ENCODE measurements around the gene TNFRSF11A.

Gene TNFRSF11A

GRCh38 chr18:62420513-62421209, 95.6 kb downstream of the TNFRSF11A start:
- Histone ChIP-seq H3K9me3 (ENCODE audit: control insufficient read depth in 1 of 2, low read length in 2 of 2) (no peaks in the 10 kb centered on the region), H3K27me3 (ENCODE audit: control insufficient read depth in 1 of 2, insufficient read depth in 2 of 2, low read length in 2 of 2) (no peaks in the 10 kb centered on the region), H3K27ac (ENCODE audit: low read depth, low read length) (peak overlapping the region; percentile 39), H3K9ac (ENCODE audit: low read depth in 1 of 2, low read length in 2 of 2) (peak overlapping the region; percentile 22 to 41), H3K4me1 (ENCODE audit: control insufficient read depth in 1 of 2, insufficient read depth in 2 of 2, low read length in 2 of 2) (peaks cover 18 to 26% of the 10 kb centered on the region in 2 donors), H3K36me3 (ENCODE audit: control insufficient read depth in 1 of 2, insufficient read depth in 2 of 2, low read length in 2 of 2) (no peaks in the 10 kb centered on the region), H3K4me3 (ENCODE audit: low read depth in 1 of 2, low read length in 2 of 2) (peak overlapping the region; percentile 44 to 63)

DNA sequence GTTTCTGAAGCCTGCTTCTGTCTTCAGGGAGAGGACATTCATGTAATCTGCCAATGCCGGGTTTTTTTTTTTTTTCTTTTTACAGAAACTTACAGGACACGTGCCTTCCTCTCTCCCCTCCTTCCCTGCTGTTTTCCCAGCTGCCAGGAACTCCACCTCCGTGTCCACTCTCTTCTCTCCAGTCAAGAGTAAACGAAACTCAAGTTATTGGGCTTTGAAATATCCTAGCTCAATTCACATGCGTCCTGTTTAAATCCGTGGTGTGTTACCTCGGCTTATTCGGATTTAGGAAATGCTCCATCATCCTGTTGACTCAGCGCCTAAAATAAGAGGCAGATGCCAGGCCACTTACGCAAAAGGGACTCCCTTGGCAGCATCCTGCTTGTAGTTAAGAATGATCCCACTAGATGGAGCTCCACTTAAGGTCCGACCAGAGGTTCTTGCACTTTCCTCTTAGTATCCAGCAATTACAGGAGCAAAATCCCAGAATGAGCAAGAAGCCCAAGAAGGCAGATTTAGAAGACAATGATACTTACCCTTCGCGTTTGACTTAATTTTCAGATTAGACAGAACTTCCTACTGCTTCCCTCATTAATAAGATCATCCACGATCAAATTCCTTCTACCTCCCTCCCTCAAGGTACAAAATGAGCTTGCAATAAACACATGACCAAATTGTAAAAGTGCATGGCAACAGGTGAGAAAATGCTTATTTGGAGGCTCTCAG, 100.5 kb downstream of the TNFRSF11A start:
- no peaks in the 10 kb centered on the region for H3K27me3 ChIP-seq (ENCODE audit: control insufficient read depth in 1 of 2, insufficient read depth in 2 of 2, low read length in 2 of 2)
- no peak overlapping the region for H3K27ac ChIP-seq (ENCODE audit: low read depth, low read length)
- H3K36me3 ChIP-seq (ENCODE audit: control insufficient read depth in 1 of 2, insufficient read depth in 2 of 2, low read length in 2 of 2), result no peaks in the 10 kb centered on the region
- peaks cover 10 to 20% of the 10 kb centered on the region in 2 donors for H3K4me1 ChIP-seq (ENCODE audit: control insufficient read depth in 1 of 2, insufficient read depth in 2 of 2, low read length in 2 of 2)
- no peaks in the 10 kb centered on the region for H3K9me3 ChIP-seq (ENCODE audit: control insufficient read depth in 1 of 2, low read length in 2 of 2)
- peak overlapping the region; percentile 12 to 22 for H3K9ac ChIP-seq (ENCODE audit: low read depth in 1 of 2, low read length in 2 of 2)
- H3K4me3 ChIP-seq (ENCODE audit: low read depth in 1 of 2, low read length in 2 of 2), result peak overlapping the region; percentile 19 to 37

DNA sequence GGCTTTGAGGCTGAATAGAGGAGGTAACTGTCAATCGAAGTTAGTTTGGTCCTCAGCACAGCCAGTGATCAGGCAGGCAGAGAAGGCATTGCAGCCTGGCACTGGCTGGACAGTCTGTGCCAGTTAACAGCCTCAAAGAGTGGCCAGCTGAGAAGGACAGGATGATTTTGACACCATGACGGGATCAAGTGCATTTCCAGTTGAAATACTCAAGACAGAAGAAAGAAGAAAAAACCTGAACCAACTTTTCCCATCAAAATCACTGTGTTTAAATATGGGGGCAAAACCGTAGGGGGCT, 101.0 kb downstream of the TNFRSF11A start:
- Histone ChIP-seq H3K9me3 (ENCODE audit: control insufficient read depth in 1 of 2, low read length in 2 of 2) (no peaks in the 10 kb centered on the region), H3K36me3 (ENCODE audit: control insufficient read depth in 1 of 2, insufficient read depth in 2 of 2, low read length in 2 of 2) (no peaks in the 10 kb centered on the region), H3K27ac (ENCODE audit: low read depth, low read length) (no peak overlapping the region), H3K4me3 (ENCODE audit: low read depth in 1 of 2, low read length in 2 of 2) (no peak overlapping the region), H3K9ac (ENCODE audit: low read depth in 1 of 2, low read length in 2 of 2) (peak overlapping the region in 1 of 2 donors; percentile 12), H3K27me3 (ENCODE audit: control insufficient read depth in 1 of 2, insufficient read depth in 2 of 2, low read length in 2 of 2) (no peaks in the 10 kb centered on the region), H3K4me1 (ENCODE audit: control insufficient read depth in 1 of 2, insufficient read depth in 2 of 2, low read length in 2 of 2) (peaks cover 7 to 17% of the 10 kb centered on the region in 2 donors)

DNA sequence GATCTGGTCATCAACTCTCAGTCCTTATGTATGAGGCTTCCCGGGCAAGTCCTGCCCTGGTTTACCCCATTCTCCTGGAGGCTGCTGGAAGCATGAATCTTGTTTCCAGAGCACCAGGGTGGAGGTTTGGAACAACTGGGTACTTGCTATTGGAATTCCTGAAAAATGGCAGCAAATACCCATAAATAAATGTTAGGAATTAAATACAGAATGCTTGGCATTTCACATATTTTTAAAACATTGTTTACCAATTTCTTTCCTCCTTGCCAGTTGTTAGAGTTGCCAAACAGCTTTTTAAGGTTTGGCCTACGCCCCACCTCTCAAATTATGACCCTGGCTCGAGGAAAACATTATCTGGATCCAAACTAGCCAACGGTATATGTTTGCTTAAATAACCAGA, 107.1 kb downstream of the TNFRSF11A start:
- H3K27me3 ChIP-seq (ENCODE audit: control insufficient read depth in 1 of 2, insufficient read depth in 2 of 2, low read length in 2 of 2), result no peaks in the 10 kb centered on the region
- peaks cover 7 to 8% of the 10 kb centered on the region in 2 donors for H3K4me1 ChIP-seq (ENCODE audit: control insufficient read depth in 1 of 2, insufficient read depth in 2 of 2, low read length in 2 of 2)
- H3K4me3 ChIP-seq (ENCODE audit: low read depth in 1 of 2, low read length in 2 of 2), result no peak overlapping the region
- H3K36me3 ChIP-seq (ENCODE audit: control insufficient read depth in 1 of 2, insufficient read depth in 2 of 2, low read length in 2 of 2), result no peaks in the 10 kb centered on the region
- no peak overlapping the region for H3K9ac ChIP-seq (ENCODE audit: low read depth in 1 of 2, low read length in 2 of 2)
- H3K9me3 ChIP-seq (ENCODE audit: control insufficient read depth in 1 of 2, low read length in 2 of 2), result no peaks in the 10 kb centered on the region
- H3K27ac ChIP-seq (ENCODE audit: low read depth, low read length), result no peak overlapping the region

DNA sequence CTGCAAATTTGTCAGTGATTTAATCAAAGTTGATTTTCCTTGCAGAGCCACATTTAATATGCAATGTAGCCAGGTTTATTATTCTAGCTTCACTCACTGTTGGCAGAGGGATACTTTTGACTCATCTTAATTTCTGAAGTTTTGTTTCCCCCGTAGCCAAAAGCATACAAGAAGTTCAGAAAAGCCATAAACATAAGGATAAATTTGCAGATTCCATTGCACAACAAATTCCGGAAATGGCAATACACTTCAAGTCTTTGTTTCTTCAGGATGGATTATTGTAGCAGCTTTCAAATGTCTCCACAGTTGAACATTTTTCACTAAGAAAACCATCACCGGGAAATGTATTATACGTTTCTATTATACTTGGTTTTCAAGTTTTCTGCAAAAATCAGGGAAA, 109.7 kb downstream of the TNFRSF11A start:
- H3K27ac ChIP-seq (ENCODE audit: low read depth, low read length), result no peak overlapping the region
- no peak overlapping the region for H3K9ac ChIP-seq (ENCODE audit: low read depth in 1 of 2, low read length in 2 of 2)
- H3K9me3 ChIP-seq (ENCODE audit: control insufficient read depth in 1 of 2, low read length in 2 of 2), result no peaks in the 10 kb centered on the region
- no peak overlapping the region for H3K4me3 ChIP-seq (ENCODE audit: low read depth in 1 of 2, low read length in 2 of 2)
- peaks cover 7 to 18% of the 10 kb centered on the region in 2 donors for H3K4me1 ChIP-seq (ENCODE audit: control insufficient read depth in 1 of 2, insufficient read depth in 2 of 2, low read length in 2 of 2)
- H3K36me3 ChIP-seq (ENCODE audit: control insufficient read depth in 1 of 2, insufficient read depth in 2 of 2, low read length in 2 of 2), result no peaks in the 10 kb centered on the region
- no peaks in the 10 kb centered on the region for H3K27me3 ChIP-seq (ENCODE audit: control insufficient read depth in 1 of 2, insufficient read depth in 2 of 2, low read length in 2 of 2)

GRCh38 chr18:62435435-62436031, 110.4 kb downstream of the TNFRSF11A start:
- no peak overlapping the region for H3K4me3 ChIP-seq (ENCODE audit: low read depth in 1 of 2, low read length in 2 of 2)
- no peak overlapping the region for H3K27ac ChIP-seq (ENCODE audit: low read depth, low read length)
- peaks cover 7 to 18% of the 10 kb centered on the region in 2 donors for H3K4me1 ChIP-seq (ENCODE audit: control insufficient read depth in 1 of 2, insufficient read depth in 2 of 2, low read length in 2 of 2)
- no peaks in the 10 kb centered on the region for H3K27me3 ChIP-seq (ENCODE audit: control insufficient read depth in 1 of 2, insufficient read depth in 2 of 2, low read length in 2 of 2)
- no peak overlapping the region for H3K9ac ChIP-seq (ENCODE audit: low read depth in 1 of 2, low read length in 2 of 2)
- H3K9me3 ChIP-seq (ENCODE audit: control insufficient read depth in 1 of 2, low read length in 2 of 2), result no peaks in the 10 kb centered on the region
- H3K36me3 ChIP-seq (ENCODE audit: control insufficient read depth in 1 of 2, insufficient read depth in 2 of 2, low read length in 2 of 2), result no peaks in the 10 kb centered on the region

DNA sequence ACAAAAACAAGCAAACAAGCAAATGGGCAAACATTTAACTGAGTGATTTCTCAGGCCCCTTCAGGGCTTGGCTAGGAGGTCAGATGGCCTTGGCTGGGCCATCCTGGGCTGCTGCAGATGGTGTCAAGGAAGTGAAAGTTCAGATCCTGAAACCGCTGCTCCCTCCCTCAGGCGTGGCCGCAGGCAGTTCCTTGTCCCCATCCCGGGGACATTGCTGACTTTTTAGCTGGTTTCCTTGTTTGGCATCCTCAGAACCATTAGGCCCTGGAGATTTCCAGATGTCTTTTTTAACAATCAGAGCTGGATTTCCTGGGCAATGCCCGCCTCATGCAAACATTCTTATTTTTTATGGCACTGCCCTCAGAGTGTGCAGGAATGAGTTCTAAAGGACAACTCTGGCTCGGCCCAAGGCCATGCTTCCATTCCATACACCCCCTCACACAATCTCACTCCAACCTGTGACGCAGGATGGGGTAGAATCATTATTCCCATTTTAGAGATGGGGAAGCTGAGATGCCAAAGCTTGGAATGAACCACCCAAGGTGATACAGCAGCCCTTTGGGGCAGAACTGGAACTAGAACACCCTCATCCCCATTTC, 111.6 kb downstream of the TNFRSF11A start:
- Histone ChIP-seq H3K36me3 (ENCODE audit: control insufficient read depth in 1 of 2, insufficient read depth in 2 of 2, low read length in 2 of 2) (no peaks in the 10 kb centered on the region), H3K9me3 (ENCODE audit: control insufficient read depth in 1 of 2, low read length in 2 of 2) (no peaks in the 10 kb centered on the region), H3K27ac (ENCODE audit: low read depth, low read length) (no peak overlapping the region), H3K4me3 (ENCODE audit: low read depth in 1 of 2, low read length in 2 of 2) (no peak overlapping the region), H3K9ac (ENCODE audit: low read depth in 1 of 2, low read length in 2 of 2) (no peak overlapping the region), H3K4me1 (ENCODE audit: control insufficient read depth in 1 of 2, insufficient read depth in 2 of 2, low read length in 2 of 2) (peaks cover 7 to 18% of the 10 kb centered on the region in 2 donors), H3K27me3 (ENCODE audit: control insufficient read depth in 1 of 2, insufficient read depth in 2 of 2, low read length in 2 of 2) (no peaks in the 10 kb centered on the region)

DNA sequence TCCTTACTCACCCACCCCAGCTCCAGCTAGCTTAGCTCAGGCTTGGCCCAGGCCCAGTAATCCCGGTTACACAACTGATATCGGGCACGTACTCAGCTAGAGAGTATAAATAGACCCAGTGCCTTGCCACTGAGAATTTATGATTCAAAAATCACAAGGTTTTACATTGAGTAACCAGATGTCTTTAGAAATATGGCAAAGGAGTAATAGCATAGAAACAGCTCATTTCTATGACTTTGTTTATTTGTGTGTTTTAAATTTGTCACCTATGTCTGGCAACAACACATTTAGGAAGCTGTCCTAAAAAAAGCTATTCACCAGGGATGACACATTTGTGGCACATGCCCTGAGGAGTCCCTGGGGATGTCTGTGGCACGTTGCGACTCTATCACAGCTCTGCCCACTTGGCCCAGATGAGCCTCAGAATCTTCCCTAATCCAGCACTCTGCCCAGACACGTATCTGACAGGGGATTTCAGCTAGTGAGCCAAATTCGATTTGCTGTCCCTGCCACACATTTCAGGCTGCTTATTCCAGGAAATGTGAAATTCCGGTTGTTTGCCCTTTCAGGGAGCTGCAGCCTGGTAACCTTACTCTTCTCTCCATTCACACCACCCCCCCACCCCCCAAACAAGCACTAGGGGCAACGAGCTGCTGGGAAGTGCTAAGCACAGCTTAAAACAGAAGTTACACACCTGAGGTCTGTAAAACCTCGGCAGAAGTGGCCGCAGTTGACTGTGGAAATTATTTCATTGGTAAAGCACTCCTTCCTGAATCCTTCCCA, 112.3 kb downstream of the TNFRSF11A start:
- Histone ChIP-seq H3K9me3 (ENCODE audit: control insufficient read depth in 1 of 2, low read length in 2 of 2) (no peaks in the 10 kb centered on the region), H3K36me3 (ENCODE audit: control insufficient read depth in 1 of 2, insufficient read depth in 2 of 2, low read length in 2 of 2) (no peaks in the 10 kb centered on the region), H3K27me3 (ENCODE audit: control insufficient read depth in 1 of 2, insufficient read depth in 2 of 2, low read length in 2 of 2) (no peaks in the 10 kb centered on the region), H3K9ac (ENCODE audit: low read depth in 1 of 2, low read length in 2 of 2) (no peak overlapping the region), H3K4me1 (ENCODE audit: control insufficient read depth in 1 of 2, insufficient read depth in 2 of 2, low read length in 2 of 2) (peaks cover 7 to 18% of the 10 kb centered on the region in 2 donors), H3K4me3 (ENCODE audit: low read depth in 1 of 2, low read length in 2 of 2) (no peak overlapping the region), H3K27ac (ENCODE audit: low read depth, low read length) (no peak overlapping the region)

DNA sequence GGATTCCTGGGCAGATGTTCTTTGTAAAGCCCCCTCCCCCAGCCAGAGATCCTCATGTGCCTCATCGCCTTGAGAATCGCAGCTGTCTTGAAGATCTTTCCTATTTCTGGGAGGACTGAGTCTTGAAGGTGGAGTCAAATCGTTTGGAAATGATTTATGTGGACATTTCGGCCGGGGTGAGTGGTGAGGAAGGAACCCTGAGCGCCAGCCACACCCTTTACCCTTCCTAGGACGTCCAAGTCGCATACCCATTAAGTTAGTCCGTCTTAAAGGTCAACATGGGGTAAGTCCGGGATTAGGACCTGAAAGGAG, 112.9 kb downstream of the TNFRSF11A start:
- no peak overlapping the region for H3K27ac ChIP-seq (ENCODE audit: low read depth, low read length)

More for the DNA sequence above, 112.9 kb downstream of the TNFRSF11A start:
- Histone ChIP-seq H3K4me1 (ENCODE audit: control insufficient read depth in 1 of 2, insufficient read depth in 2 of 2, low read length in 2 of 2) (peaks cover 7 to 18% of the 10 kb centered on the region in 2 donors), H3K4me3 (ENCODE audit: low read depth in 1 of 2, low read length in 2 of 2) (no peak overlapping the region), H3K9me3 (ENCODE audit: control insufficient read depth in 1 of 2, low read length in 2 of 2) (no peaks in the 10 kb centered on the region), H3K9ac (ENCODE audit: low read depth in 1 of 2, low read length in 2 of 2) (no peak overlapping the region), H3K36me3 (ENCODE audit: control insufficient read depth in 1 of 2, insufficient read depth in 2 of 2, low read length in 2 of 2) (no peaks in the 10 kb centered on the region), H3K27me3 (ENCODE audit: control insufficient read depth in 1 of 2, insufficient read depth in 2 of 2, low read length in 2 of 2) (no peaks in the 10 kb centered on the region)
